Measurements from ENCODE around the gene NFATC4. TPM values are rescaled to one million over a fixed set of nuclear protein-coding genes. Genes with fewer than 3 reads are reported as not detected.

The NFATC4 gene
- total RNA-seq, 6 donors from 2014 or later = 8.5 to 98.5 (median 42.1) TPM

DNA sequence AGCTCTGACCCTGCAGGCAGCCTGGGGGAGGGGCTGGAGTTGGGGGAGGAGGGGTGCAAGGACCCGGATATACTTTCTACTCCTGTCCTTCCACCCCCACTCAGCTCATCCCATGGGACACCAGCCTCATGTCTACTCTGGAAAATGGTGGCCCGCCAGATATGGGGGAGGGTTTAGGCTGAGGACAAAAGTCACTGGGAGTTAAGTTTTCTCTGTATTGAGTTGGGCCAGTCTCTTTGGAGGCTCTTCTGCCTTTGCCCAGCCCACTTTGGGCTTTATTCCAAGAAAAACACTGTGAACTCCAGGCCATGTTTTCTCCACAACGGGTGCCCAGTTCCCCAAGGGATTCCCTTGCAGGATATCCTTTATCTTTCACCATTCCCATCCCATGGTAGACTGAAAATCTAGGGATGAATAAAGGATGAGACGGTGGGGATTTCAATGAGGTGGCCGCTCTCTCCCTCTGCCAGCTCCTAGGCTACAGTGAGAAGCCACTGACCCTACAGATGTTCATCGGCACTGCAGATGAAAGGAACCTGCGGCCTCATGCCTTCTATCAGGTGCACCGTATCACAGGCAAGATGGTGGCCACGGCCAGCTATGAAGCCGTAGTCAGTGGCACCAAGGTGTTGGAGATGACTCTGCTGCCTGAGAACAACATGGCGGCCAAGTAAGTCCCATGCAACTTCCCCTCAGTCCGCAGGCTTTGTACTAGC lies 4.9 kb downstream of the NFATC4 start:
- H3K27ac ChIP-seq = peak overlapping the region in 1 of 4 donors; percentile 40
- DNase-seq = no peak

DNA sequence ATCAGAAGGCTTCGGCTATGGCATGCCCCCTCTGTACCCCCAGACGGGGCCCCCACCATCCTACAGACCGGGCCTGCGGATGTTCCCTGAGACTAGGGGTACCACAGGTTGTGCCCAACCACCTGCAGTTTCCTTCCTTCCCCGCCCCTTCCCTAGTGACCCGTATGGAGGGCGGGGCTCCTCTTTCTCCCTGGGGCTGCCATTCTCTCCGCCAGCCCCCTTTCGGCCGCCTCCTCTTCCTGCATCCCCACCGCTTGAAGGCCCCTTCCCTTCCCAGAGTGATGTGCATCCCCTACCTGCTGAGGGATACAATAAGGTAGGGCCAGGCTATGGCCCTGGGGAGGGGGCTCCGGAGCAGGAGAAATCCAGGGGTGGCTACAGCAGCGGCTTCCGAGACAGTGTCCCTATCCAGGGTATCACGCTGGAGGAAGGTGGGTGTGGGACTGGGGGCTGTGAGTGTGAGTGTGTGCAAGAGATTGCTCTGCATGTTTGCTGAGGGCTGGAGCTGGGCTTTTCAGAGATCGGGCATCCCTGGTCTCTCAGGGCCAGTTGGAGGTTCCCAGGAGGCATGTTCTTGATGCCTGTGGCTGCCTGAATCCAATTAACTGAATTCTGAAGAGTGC lies 8.6 kb downstream of the NFATC4 start:
- Histone ChIP-seq H3K4me3 (no peak overlapping the region), H3K27me3 (no peaks in the 10 kb centered on the region), H3K4me1 (peaks cover 0 to 7% (median 2%) of the 10 kb centered on the region in 4 donors), H3K27ac (no peak overlapping the region), H3K9me3 (no peaks in the 10 kb centered on the region), H3K36me3 (peaks cover 0 to 4% (median 0%) of the 10 kb centered on the region in 4 donors)
- TF ChIP-seq, protein P1, sequence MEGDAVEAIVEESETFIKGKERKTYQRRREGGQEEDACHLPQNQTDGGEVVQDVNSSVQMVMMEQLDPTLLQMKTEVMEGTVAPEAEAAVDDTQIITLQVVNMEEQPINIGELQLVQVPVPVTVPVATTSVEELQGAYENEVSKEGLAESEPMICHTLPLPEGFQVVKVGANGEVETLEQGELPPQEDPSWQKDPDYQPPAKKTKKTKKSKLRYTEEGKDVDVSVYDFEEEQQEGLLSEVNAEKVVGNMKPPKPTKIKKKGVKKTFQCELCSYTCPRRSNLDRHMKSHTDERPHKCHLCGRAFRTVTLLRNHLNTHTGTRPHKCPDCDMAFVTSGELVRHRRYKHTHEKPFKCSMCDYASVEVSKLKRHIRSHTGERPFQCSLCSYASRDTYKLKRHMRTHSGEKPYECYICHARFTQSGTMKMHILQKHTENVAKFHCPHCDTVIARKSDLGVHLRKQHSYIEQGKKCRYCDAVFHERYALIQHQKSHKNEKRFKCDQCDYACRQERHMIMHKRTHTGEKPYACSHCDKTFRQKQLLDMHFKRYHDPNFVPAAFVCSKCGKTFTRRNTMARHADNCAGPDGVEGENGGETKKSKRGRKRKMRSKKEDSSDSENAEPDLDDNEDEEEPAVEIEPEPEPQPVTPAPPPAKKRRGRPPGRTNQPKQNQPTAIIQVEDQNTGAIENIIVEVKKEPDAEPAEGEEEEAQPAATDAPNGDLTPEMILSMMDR (IDR thresholded peaks at IDR 0.05) = no peak
- TF ChIP-seq POLR2A (IDR thresholded peaks at IDR 0.05) (no peak), EP300 (IDR thresholded peaks at IDR 0.05) (no peak), POLR2AphosphoS5 (IDR thresholded peaks at IDR 0.05) (no peak)
- DNase-seq = no peak
- no peak for ATAC-seq (ENCODE audit: low FRiP score in 2 of 2)
- 74 to 81% methylated on average over 11 to 16 of the region's 16 CpGs for WGBS, 2 donors

More for the DNA sequence above, 4.9 kb downstream of the NFATC4 start:
- H3K36me3 ChIP-seq = peaks cover 0 to 4% (median 0%) of the 10 kb centered on the region in 4 donors
- H3K4me3 ChIP-seq = no peak overlapping the region
- TF ChIP-seq EP300 (IDR thresholded peaks at IDR 0.05) (no peak), POLR2A (IDR thresholded peaks at IDR 0.05) (no peak)
- 77 to 86% methylated on average over 10 to 12 of the region's 12 CpGs for WGBS, 2 donors
- no peak for ATAC-seq (ENCODE audit: low FRiP score in 2 of 2)
- H3K4me1 ChIP-seq = peaks cover 4 to 16% (median 9%) of the 10 kb centered on the region in 4 donors
- no peaks in the 10 kb centered on the region for H3K27me3 ChIP-seq
- H3K9me3 ChIP-seq = no peaks in the 10 kb centered on the region

DNA sequence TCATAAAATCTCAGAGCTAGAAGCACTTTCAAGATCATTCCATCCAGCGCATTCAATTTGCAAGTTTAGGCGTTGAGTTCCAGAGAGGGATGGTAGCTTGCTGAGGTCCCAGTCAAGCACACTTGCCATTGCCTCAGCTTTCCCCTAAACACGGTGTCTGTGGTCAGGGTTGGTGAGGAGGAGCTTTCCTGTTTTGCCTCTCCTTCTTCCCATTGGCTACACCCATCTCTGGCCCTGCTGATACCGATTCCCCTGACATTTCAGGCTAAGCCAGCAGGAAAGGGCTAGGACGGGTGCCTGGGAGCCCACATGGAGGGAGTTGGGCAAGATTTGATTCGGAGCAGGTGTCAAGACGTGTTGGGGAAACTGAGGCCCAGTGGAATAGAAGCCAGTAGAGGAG lies 9.1 kb downstream of the NFATC4 start:
- H3K4me3 ChIP-seq = no peak overlapping the region
- 74 to 79% methylated on average over 7 of the region's 7 CpGs for WGBS, 2 donors
- H3K27me3 ChIP-seq = no peaks in the 10 kb centered on the region
- TF ChIP-seq, protein P1 (IDR thresholded peaks at IDR 0.05) = no peak
- TF ChIP-seq POLR2A (IDR thresholded peaks at IDR 0.05) (no peak), EP300 (IDR thresholded peaks at IDR 0.05) (no peak), POLR2AphosphoS5 (IDR thresholded peaks at IDR 0.05) (no peak)
- no peak for ATAC-seq (ENCODE audit: low FRiP score in 2 of 2)
- H3K27ac ChIP-seq = no peak overlapping the region
- H3K36me3 ChIP-seq = peaks cover 0 to 4% (median 0%) of the 10 kb centered on the region in 4 donors
- peaks cover 0 to 7% (median 2%) of the 10 kb centered on the region in 4 donors for H3K4me1 ChIP-seq
- no peak for DNase-seq
- H3K9me3 ChIP-seq = no peaks in the 10 kb centered on the region

DNA sequence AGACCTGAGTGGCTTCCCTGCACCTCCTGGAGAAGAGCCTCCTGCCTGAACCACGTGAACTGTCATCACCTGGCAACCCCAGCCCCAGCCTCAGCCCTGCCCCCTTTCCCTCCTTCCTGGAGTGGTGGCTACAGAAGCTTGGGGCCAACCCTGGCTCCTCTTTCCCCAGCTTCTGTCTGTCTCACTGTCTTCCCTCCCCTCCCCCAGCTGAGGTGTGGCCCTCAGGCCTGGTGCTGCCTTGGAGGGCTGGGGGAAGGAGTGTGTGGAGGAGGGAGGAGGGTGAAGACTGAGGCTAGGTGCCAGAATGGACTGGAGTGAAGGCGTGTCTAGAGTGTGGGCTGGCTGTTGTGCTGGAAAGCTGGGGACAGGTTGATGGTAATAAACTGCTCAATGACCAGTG lies 9.7 kb downstream of the NFATC4 start:
- DNase-seq (no peak), ATAC-seq (ENCODE audit: low FRiP score in 2 of 2) (peak; percentile 6 to 12)
- 61 to 70% methylated on average over 2 of the region's 2 CpGs for WGBS, 2 donors
- H3K4me3 ChIP-seq = no peak overlapping the region
- TF ChIP-seq, protein P1 (IDR thresholded peaks at IDR 0.05) = no peak
- TF ChIP-seq EP300 (IDR thresholded peaks at IDR 0.05) = no peak
- TF ChIP-seq POLR2A (IDR thresholded peaks at IDR 0.05) = no peak
- no peak for TF ChIP-seq POLR2AphosphoS5 (IDR thresholded peaks at IDR 0.05)
- peaks cover 0 to 4% (median 0%) of the 10 kb centered on the region in 4 donors for H3K36me3 ChIP-seq
- peaks cover 0 to 7% (median 2%) of the 10 kb centered on the region in 4 donors for H3K4me1 ChIP-seq
- no peaks in the 10 kb centered on the region for H3K27me3 ChIP-seq
- H3K27ac ChIP-seq = no peak overlapping the region
- H3K9me3 ChIP-seq = no peaks in the 10 kb centered on the region

DNA sequence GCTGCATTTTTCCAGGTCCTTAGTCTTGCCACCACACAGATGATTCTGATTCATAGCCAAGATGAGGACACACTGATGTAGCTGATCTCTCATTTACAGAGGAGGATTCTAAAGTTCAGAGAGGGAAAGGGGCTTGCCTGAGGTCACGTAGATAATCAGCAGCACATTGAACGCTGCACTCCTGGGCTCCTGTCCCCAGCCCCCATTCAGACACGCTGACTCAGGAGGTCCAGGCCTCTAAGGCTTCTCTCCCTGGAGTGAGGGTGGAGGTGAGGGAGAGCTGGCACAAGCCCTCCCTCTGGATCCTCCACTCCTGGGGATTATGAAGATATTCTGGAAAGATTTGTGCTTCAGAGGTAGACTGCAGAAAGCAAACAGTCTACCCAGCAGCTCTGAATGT lies 10.3 kb downstream of the NFATC4 start:
- WGBS, 2 donors = 80 to 93% methylated on average over 1 to 3 of the region's 3 CpGs
- Histone ChIP-seq H3K4me3 (no peak overlapping the region), H3K27ac (no peak overlapping the region), H3K36me3 (peaks cover 0 to 4% (median 0%) of the 10 kb centered on the region in 4 donors), H3K9me3 (no peaks in the 10 kb centered on the region), H3K27me3 (no peaks in the 10 kb centered on the region), H3K4me1 (peaks cover 0 to 7% (median 2%) of the 10 kb centered on the region in 4 donors)
- DNase-seq = no peak
- ATAC-seq (ENCODE audit: low FRiP score in 2 of 2) = no peak
- TF ChIP-seq POLR2AphosphoS5 (IDR thresholded peaks at IDR 0.05) (no peak), EP300 (IDR thresholded peaks at IDR 0.05) (no peak), POLR2A (IDR thresholded peaks at IDR 0.05) (no peak)
- TF ChIP-seq, protein P1 (IDR thresholded peaks at IDR 0.05) = no peak

Measured in upper lobe of left lung (tissue), 6 donors.